Ascending aorta (tissue), 2 donors: Measurements from ENCODE around the gene TMEM53. TPM values are rescaled to one million over a fixed set of nuclear protein-coding genes. Genes with fewer than 3 reads are reported as not detected.

Experiments
- DNase-seq, 2 donors: peaks; one replicate each; pipeline ENCODE4 v3.0.0-alpha.2; 2019; ENCODE audit warnings: low spot score in 2 of 2
- H3K27ac ChIP-seq, 2 donors: fragments of 200-600 bp; sonication (generic); one replicate each; pipeline ENCODE4 v1.5.1; 2016 to 2017; ENCODE audit warnings: mild to moderate bottlenecking in 1 of 2
- H3K27me3 ChIP-seq: fragments of 200-600 bp; sonication (generic); one replicate; pipeline ENCODE4 v1.5.1; 2017
- H3K36me3 ChIP-seq, 2 donors: fragments of 200-600 bp; sonication (generic); one replicate each; pipeline ENCODE4 v1.5.1; 2016
- H3K4me1 ChIP-seq, 2 donors: fragments of 200-600 bp; sonication (generic); one replicate each; pipeline ENCODE4 v1.5.1; 2016 to 2017; ENCODE audit warnings: mild to moderate bottlenecking in 1 of 2
- H3K4me3 ChIP-seq, 2 donors: fragments of 200-600 bp; sonication (generic); one replicate each; pipeline ENCODE4 v1.5.1; 2016 to 2017; ENCODE audit warnings: mild to moderate bottlenecking in 1 of 2
- H3K9me3 ChIP-seq, 2 donors: fragments of 200-600 bp; sonication (generic); one replicate each; pipeline ENCODE4 v1.5.1; 2016
- CTCF ChIP-seq, 3 experiments: fragments of 200-600 bp in 2 of 3; fragments of 450-650 bp in 1 of 3; sonication (generic) in 2 of 3; IDR thresholded peaks; one replicate each; pipeline ENCODE4 v1.5.1; 2016 to 2019; ENCODE audit warnings: antibody characterized with exemption in 3 of 3, mild to moderate bottlenecking in 1 of 3, moderate library complexity in 1 of 3
- intact Hi-C: fragments of 100-400 bp; cut with DNase I; formaldehyde crosslinking; loops from one replicate; pipeline ENCODE4 v1.15.1; 2023
- total RNA-seq: library from RNA; depleted of rRNA; stranded (reverse); fragments of >200 nt; gene quantifications from one replicate; pipeline ENCODE4 v1.1.0, GENCODE V29; 2016

The TMEM53 gene
- total RNA-seq, 1 donor from 2014 or later, result 9.2 TPM

- H3K4me3 ChIP-seq, result no peak overlapping the region
- intact Hi-C loops, result no loop called here
- TF ChIP-seq CTCF (IDR thresholded peaks at IDR 0.05), result no peak
- H3K27me3 ChIP-seq, result no peaks in the 10 kb centered on the region
- no peaks in the 10 kb centered on the region for H3K9me3 ChIP-seq
- H3K4me1 ChIP-seq, result peaks cover 6 to 27% of the 10 kb centered on the region in 2 donors
- no peak overlapping the region for H3K27ac ChIP-seq
- peaks cover 33 to 43% of the 10 kb centered on the region in 2 donors for H3K36me3 ChIP-seq
- no peak for DNase-seq
These were observed 25.6 kb downstream of the TMEM53 start for GRCh38 chr1:44648529-44649250.

DNA sequence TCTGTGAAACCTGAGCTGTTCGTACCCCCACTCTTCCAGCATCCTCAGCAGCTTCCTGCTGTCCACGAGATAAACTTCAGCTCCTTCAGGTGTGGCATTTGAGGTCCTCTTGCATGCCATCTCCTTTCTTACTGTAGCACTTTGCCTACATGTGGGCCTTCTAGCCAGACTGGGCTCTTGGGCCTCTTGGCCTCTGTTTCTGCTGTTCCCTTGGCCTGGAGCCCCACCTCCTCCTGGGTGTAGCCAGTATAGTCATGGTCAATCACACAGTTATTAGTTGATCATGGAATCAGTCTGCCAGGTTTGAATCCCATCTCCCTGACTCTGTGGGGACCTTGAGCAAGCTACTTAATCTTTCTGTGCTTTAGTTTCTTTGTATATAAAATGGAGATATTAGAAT lies 26.4 kb downstream of the TMEM53 start:
- H3K4me1 ChIP-seq, result peaks cover 6 to 33% of the 10 kb centered on the region in 2 donors

DNA sequence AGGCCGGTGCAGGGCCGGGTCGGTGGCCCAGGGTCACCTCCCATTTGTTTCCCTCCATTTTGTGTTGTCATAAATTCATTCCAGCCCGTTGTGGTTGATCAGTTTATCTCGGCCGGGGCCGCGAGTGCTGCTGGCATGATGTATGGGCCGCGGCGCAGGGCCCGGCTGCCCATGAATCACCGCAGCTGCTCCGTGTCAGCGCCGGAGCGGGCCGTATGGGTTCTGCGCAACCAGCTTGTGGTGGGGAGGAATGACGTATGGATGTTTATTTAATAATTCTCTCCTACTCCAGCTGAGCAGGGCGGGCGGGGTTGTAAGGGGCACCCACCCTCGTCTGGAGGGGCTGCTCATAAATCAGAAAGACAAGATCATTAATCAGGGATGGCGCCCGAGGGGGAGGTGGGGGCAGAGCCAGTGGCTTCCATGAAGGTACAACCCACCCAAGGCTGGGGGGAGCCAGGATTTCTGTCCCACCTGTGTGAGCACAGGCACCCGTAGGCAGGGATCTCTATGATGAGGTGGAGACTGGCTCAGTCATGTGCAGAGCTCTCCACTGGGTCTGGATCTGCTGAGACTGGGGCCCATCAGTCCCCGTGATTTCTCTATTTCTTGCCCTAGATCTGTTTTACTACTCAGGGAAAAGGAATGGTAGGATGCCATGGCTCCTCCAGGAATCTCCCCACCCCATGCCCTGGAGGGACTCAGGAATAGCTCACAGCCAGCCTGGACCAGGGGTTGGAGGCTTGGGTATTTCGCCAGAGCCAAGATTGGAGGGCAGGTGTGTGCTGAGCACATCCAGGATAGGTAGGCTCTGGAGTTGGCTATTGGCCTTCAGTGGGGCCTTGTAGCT lies 27.8 kb downstream of the TMEM53 start:
- peak overlapping the region; percentile 30 to 40 for H3K4me3 ChIP-seq
- no peaks in the 10 kb centered on the region for H3K27me3 ChIP-seq
- TF ChIP-seq CTCF (IDR thresholded peaks at IDR 0.05), result no peak
- intact Hi-C loops, result no loop called here
- H3K27ac ChIP-seq, result peak overlapping the region; percentile 92 to 94
- no peaks in the 10 kb centered on the region for H3K9me3 ChIP-seq
- peaks cover 45 to 48% of the 10 kb centered on the region in 2 donors for H3K36me3 ChIP-seq
- peak in 1 of 2 donors; percentile 70 for DNase-seq
- peaks cover 6 to 33% of the 10 kb centered on the region in 2 donors for H3K4me1 ChIP-seq

More for the DNA sequence above, 26.4 kb downstream of the TMEM53 start:
- no peak for DNase-seq
- H3K4me3 ChIP-seq, result no peak overlapping the region
- no peak overlapping the region for H3K27ac ChIP-seq
- intact Hi-C loops, result no loop called here
- H3K27me3 ChIP-seq, result no peaks in the 10 kb centered on the region
- H3K9me3 ChIP-seq, result no peaks in the 10 kb centered on the region
- no peak for TF ChIP-seq CTCF (IDR thresholded peaks at IDR 0.05)
- H3K36me3 ChIP-seq, result peaks cover 33 to 43% of the 10 kb centered on the region in 2 donors

GRCh38 chr1:44645476-44646244 lies 28.6 kb downstream of the TMEM53 start:
- H3K9me3 ChIP-seq, result no peaks in the 10 kb centered on the region
- intact Hi-C loops, result loop anchor here (1.0 to 2.0 kb wide), 2 partner anchors 13 to 29 kb away; partner anchors contain the start of genes ARMH1 and TMEM53
- peaks cover 6 to 33% of the 10 kb centered on the region in 2 donors for H3K4me1 ChIP-seq
- no peaks in the 10 kb centered on the region for H3K27me3 ChIP-seq
- peak; percentile 22 to 85 for DNase-seq
- peaks cover 44 to 48% of the 10 kb centered on the region in 2 donors for H3K36me3 ChIP-seq
- peak in 2 of 3 experiments; percentile 7 to 10 for TF ChIP-seq CTCF (IDR thresholded peaks at IDR 0.05)
- peak overlapping the region; percentile 30 to 40 for H3K4me3 ChIP-seq
- peak overlapping the region; percentile 92 to 94 for H3K27ac ChIP-seq

GRCh38 chr1:44644806-44645205 lies 29.5 kb downstream of the TMEM53 start:
- Histone ChIP-seq H3K4me3 (no peak overlapping the region), H3K27me3 (no peaks in the 10 kb centered on the region), H3K4me1 (peaks cover 6 to 33% of the 10 kb centered on the region in 2 donors), H3K9me3 (no peaks in the 10 kb centered on the region), H3K36me3 (peaks cover 44 to 48% of the 10 kb centered on the region in 2 donors), H3K27ac (peak overlapping the region; percentile 92 to 94)
- no peak for DNase-seq
- TF ChIP-seq CTCF (IDR thresholded peaks at IDR 0.05), result no peak
- intact Hi-C loops, result loop anchor here (1.0 to 2.0 kb wide), 2 partner anchors 13 to 30 kb away; partner anchors contain the start of genes ARMH1 and TMEM53
